GM18498 (cell line): ENCODE results near the gene PHAF1.
"Not testable (repeated sequence)": the region's sequence is repeated elsewhere in the genome, so short reads cannot be mapped to it uniquely, and the experiment has no call there.

Experiments
- ATAC-seq: cut with Tn5 transposase; IDR thresholded peaks from one replicate; pipeline ENCODE4 v1.9.1; 2021; ENCODE audit warnings: mild to moderate bottlenecking, moderate library complexity; ENCODE audit not compliant: unreplicated experiment

Gene PHAF1

GRCh38 chr16:67104061-67104460 is 5.7 kb upstream of the PHAF1 start:
- ATAC-seq = no peak

GRCh38 chr16:67104845-67105244 is 4.9 kb upstream of the PHAF1 start:
- ATAC-seq = no peak

- no peak for ATAC-seq
Measured at GRCh38 chr16:67105246-67105645, 4.5 kb upstream of the PHAF1 start.

GRCh38 chr16:67105881-67106280 is 3.9 kb upstream of the PHAF1 start:
- no peak for ATAC-seq

GRCh38 chr16:67108489-67108888 is 1.3 kb upstream of the PHAF1 start:
- ATAC-seq = no peak

- no peak for ATAC-seq
Measured at GRCh38 chr16:67108931-67109406, 772 bp upstream of the PHAF1 start.

GRCh38 chr16:67111951-67112444 is 2.3 kb downstream of the PHAF1 start:
- no peak for ATAC-seq

GRCh38 chr16:67112591-67113399 is 3.1 kb downstream of the PHAF1 start:
- ATAC-seq = no peak

- ATAC-seq = no peak
Measured at GRCh38 chr16:67114793-67115192, 5.1 kb downstream of the PHAF1 start.

GRCh38 chr16:67115639-67116038 is 5.9 kb downstream of the PHAF1 start:
- ATAC-seq = no peak

- no peak for ATAC-seq
Measured at GRCh38 chr16:67116388-67117311, 6.9 kb downstream of the PHAF1 start.

GRCh38 chr16:67117716-67118115 is 8.0 kb downstream of the PHAF1 start:
- ATAC-seq = no peak

GRCh38 chr16:67120025-67120424 is 10.3 kb downstream of the PHAF1 start:
- no peak for ATAC-seq

GRCh38 chr16:67122799-67123198 is 13.1 kb downstream of the PHAF1 start:
- ATAC-seq = not testable (repeated sequence)

- ATAC-seq = no peak
Measured at GRCh38 chr16:67128417-67128816, 18.7 kb downstream of the PHAF1 start.

GRCh38 chr16:67128887-67129286 is 19.1 kb downstream of the PHAF1 start:
- ATAC-seq = no peak

GRCh38 chr16:67129422-67129821 is 19.7 kb downstream of the PHAF1 start:
- ATAC-seq = no peak

- no peak for ATAC-seq
Measured at GRCh38 chr16:67137605-67138004, 27.9 kb downstream of the PHAF1 start.

GRCh38 chr16:67141391-67141790 is 31.6 kb downstream of the PHAF1 start:
- no peak for ATAC-seq

GRCh38 chr16:67142342-67142741 is 32.6 kb downstream of the PHAF1 start:
- no peak for ATAC-seq

GRCh38 chr16:67144943-67145342 is 35.2 kb downstream of the PHAF1 start:
- no peak for ATAC-seq

- ATAC-seq = no peak
Measured at GRCh38 chr16:67145746-67146145, 36.0 kb downstream of the PHAF1 start.
